Measurements from ENCODE around the gene ETV2. TPM values are rescaled to one million over a fixed set of nuclear protein-coding genes. Genes with fewer than 3 reads are reported as not detected.

ETV2 gene
- total RNA-seq, 2 experiments from 2014 or later, result 0.58 to 0.59 TPM

DNA sequence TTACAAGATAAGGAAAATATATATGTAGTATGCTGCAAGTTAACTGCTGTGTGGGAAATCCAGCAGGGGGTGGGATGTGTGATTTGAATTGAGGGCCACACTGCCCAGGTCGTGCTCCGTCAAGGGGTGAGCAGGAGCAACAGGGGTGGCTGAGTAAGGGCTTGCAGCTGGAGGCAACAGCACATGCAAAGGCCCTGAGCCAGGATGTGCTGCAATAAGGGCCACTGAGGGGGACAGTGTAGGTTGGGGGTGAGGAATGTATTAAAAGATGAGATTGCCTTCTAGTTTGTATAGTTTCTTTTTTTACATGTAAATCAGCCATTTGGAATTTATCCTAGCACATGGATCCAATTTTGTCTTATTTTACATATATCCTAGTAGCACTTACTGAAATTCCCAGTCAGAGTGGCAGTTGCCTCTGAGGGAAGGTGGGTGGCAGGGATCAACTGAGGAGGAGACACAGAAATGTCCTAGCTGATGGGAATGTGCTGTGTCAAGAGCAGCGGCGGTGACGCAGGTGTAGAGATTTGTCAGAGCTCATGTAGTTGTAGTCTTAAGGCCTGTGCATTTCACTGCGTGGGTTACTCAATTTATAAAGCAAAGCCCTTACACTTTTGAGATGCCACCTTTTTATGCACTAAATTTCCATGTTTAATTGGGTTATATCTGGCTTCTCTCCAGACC is 18.1 kb upstream of the ETV2 start:
- no peak overlapping the region for H3K4me3 Mint-ChIP-seq
- ChIA-PET CTCF (no interaction called here), POLR2A (no interaction called here)
- H3K36me3 Mint-ChIP-seq (ENCODE audit: low read depth), result peaks cover 14% of the 10 kb centered on the region
- peak overlapping the region; percentile 5 for H3K27ac Mint-ChIP-seq
- H3K4me1 Mint-ChIP-seq (ENCODE audit: low read depth), result peaks cover 9% of the 10 kb centered on the region
- Histone ChIP-seq H3K27ac (ENCODE audit: low read depth in 1 of 2, low read length in 2 of 2) (no peak overlapping the region), H3K36me3 (ENCODE audit: insufficient read depth, low read length) (peaks cover 16% of the 10 kb centered on the region), H3K27me3 (ENCODE audit: control insufficient read depth in 1 of 2, insufficient read depth in 2 of 2, low read length in 2 of 2) (no peaks in the 10 kb centered on the region), H3K4me1 (ENCODE audit: insufficient read depth, low read length) (peaks cover 9% of the 10 kb centered on the region), H3K9me3 (ENCODE audit: control insufficient read depth in 1 of 2, insufficient read depth in 1 of 2, low read length in 2 of 2) (no peaks in the 10 kb centered on the region), H3K4me3 (ENCODE audit: low read length) (no peak overlapping the region)
- no peak for DNase-seq
- ATAC-seq (ENCODE audit: poor library complexity), result no peak
- H3K27me3 Mint-ChIP-seq, result no peaks in the 10 kb centered on the region
- intact Hi-C loops (cut with DNase I, micrococcal nuclease), result no loop called here
- TF ChIP-seq, protein P1, sequence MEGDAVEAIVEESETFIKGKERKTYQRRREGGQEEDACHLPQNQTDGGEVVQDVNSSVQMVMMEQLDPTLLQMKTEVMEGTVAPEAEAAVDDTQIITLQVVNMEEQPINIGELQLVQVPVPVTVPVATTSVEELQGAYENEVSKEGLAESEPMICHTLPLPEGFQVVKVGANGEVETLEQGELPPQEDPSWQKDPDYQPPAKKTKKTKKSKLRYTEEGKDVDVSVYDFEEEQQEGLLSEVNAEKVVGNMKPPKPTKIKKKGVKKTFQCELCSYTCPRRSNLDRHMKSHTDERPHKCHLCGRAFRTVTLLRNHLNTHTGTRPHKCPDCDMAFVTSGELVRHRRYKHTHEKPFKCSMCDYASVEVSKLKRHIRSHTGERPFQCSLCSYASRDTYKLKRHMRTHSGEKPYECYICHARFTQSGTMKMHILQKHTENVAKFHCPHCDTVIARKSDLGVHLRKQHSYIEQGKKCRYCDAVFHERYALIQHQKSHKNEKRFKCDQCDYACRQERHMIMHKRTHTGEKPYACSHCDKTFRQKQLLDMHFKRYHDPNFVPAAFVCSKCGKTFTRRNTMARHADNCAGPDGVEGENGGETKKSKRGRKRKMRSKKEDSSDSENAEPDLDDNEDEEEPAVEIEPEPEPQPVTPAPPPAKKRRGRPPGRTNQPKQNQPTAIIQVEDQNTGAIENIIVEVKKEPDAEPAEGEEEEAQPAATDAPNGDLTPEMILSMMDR (IDR thresholded peaks at IDR 0.05), result no peak
- no peaks in the 10 kb centered on the region for H3K9me3 Mint-ChIP-seq

DNA sequence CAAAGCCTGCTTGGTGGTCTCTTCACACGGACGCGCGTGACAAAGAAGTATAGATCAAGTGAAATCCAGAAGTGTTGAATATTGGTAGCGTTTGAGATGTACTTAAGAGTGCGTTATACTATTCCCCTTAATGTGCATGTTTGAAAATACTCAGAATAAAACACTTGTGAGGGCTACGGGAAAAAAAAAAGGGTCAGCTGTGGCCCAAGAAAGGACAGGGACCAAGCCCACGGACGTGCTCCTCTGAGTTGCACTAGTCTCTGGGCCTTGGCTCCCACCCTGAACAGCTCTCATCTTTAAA is 13.3 kb upstream of the ETV2 start:
- H3K4me1 ChIP-seq (ENCODE audit: insufficient read depth, low read length), result peaks cover 23% of the 10 kb centered on the region
- H3K27me3 ChIP-seq (ENCODE audit: control insufficient read depth in 1 of 2, insufficient read depth in 2 of 2, low read length in 2 of 2), result no peaks in the 10 kb centered on the region
- ATAC-seq (ENCODE audit: poor library complexity), result no peak
- H3K36me3 ChIP-seq (ENCODE audit: insufficient read depth, low read length), result peaks cover 31% of the 10 kb centered on the region
- Mint-ChIP-seq H3K4me3 (peak overlapping the region; percentile 99), H3K27ac (peak overlapping the region; percentile 89), H3K9me3 (no peaks in the 10 kb centered on the region), H3K4me1 (ENCODE audit: low read depth) (peaks cover 29% of the 10 kb centered on the region), H3K27me3 (no peaks in the 10 kb centered on the region), H3K36me3 (ENCODE audit: low read depth) (peaks cover 39% of the 10 kb centered on the region)
- TF ChIP-seq, protein P1 (IDR thresholded peaks at IDR 0.05), result no peak
- H3K27ac ChIP-seq (ENCODE audit: low read depth in 1 of 2, low read length in 2 of 2), result peak overlapping the region; percentile 81 to 87
- POLR2A ChIA-PET, result interaction anchor here (1.0 kb wide), 1 partner anchor 16 kb away, joined by 4 read pairs; no protein-coding TSS in a partner anchor
- no peak for DNase-seq
- CTCF ChIA-PET, result no interaction called here
- H3K9me3 ChIP-seq (ENCODE audit: control insufficient read depth in 1 of 2, insufficient read depth in 1 of 2, low read length in 2 of 2), result no peaks in the 10 kb centered on the region
- intact Hi-C loops (cut with DNase I, micrococcal nuclease), result loop anchor here (1.0 to 5.0 kb wide), 7 partner anchors 15 to 117 kb away; partner anchors contain the start of genes HAUS5 (in 2 of the 2), COX6B1 (in 1 of the 2), PSENEN (in 1 of the 2) and TMEM147 (in 1 of the 2)
- H3K4me3 ChIP-seq (ENCODE audit: low read length), result peak overlapping the region; percentile 87

- H3K4me1 Mint-ChIP-seq (ENCODE audit: low read depth), result peaks cover 29% of the 10 kb centered on the region
- H3K9me3 ChIP-seq (ENCODE audit: control insufficient read depth in 1 of 2, insufficient read depth in 1 of 2, low read length in 2 of 2), result no peaks in the 10 kb centered on the region
- ChIA-PET CTCF (no interaction called here), POLR2A (interaction anchor here (1.0 to 1.3 kb wide), 2 partner anchors 16 kb away, joined by 4 to 5 read pairs; no protein-coding TSS in a partner anchor)
- ATAC-seq (ENCODE audit: poor library complexity), result peak; percentile 99
- TF ChIP-seq, protein P1 (IDR thresholded peaks at IDR 0.05), result no peak
- H3K27me3 ChIP-seq (ENCODE audit: control insufficient read depth in 1 of 2, insufficient read depth in 2 of 2, low read length in 2 of 2), result no peaks in the 10 kb centered on the region
- peaks cover 42% of the 10 kb centered on the region for H3K36me3 Mint-ChIP-seq (ENCODE audit: low read depth)
- DNase-seq, result peak; percentile 89 to 99 (median 95)
- H3K9me3 Mint-ChIP-seq, result no peaks in the 10 kb centered on the region
- peaks cover 36% of the 10 kb centered on the region for H3K36me3 ChIP-seq (ENCODE audit: insufficient read depth, low read length)
- H3K4me1 ChIP-seq (ENCODE audit: insufficient read depth, low read length), result peaks cover 23% of the 10 kb centered on the region
- no peaks in the 10 kb centered on the region for H3K27me3 Mint-ChIP-seq
- peak within 1 kb of the TSS; percentile 87 for H3K4me3 ChIP-seq (ENCODE audit: low read length)
- H3K4me3 Mint-ChIP-seq, result peak within 1 kb of the TSS; percentile 99
- peak within 1 kb of the TSS; percentile 81 to 90 for H3K27ac ChIP-seq (ENCODE audit: low read depth in 1 of 2, low read length in 2 of 2)
- intact Hi-C loops (cut with DNase I, micrococcal nuclease), result loop anchor here (1.0 to 5.0 kb wide), 7 partner anchors 15 to 117 kb away; partner anchors contain the start of genes HAUS5 (in 2 of the 2), COX6B1 (in 1 of the 2), PSENEN (in 1 of the 2) and TMEM147 (in 1 of the 2)
- peak within 1 kb of the TSS; percentile 89 for H3K27ac Mint-ChIP-seq
Observed at GRCh38 chr19:35628565-35629331, 12.8 kb upstream of the ETV2 start, which contains the start of gene RBM42. Gene RBM42 (plus strand): TSS chr19:35629036. CDS start chr19:35629154, 118 bp downstream.
